NCI-H1105 treated with DMSO at 0.1 percent for 48 hours (cell line): Measurements from ENCODE around the gene HOXD4.
A peak's percentile ranks its signal among the peaks of the same experiment; 100 is the strongest.

Source experiments
- DNase-seq: peaks from one replicate; lab custom pipeline; 2025; lab: John Stamatoyannopoulos, UW

Gene HOXD4

DNA sequence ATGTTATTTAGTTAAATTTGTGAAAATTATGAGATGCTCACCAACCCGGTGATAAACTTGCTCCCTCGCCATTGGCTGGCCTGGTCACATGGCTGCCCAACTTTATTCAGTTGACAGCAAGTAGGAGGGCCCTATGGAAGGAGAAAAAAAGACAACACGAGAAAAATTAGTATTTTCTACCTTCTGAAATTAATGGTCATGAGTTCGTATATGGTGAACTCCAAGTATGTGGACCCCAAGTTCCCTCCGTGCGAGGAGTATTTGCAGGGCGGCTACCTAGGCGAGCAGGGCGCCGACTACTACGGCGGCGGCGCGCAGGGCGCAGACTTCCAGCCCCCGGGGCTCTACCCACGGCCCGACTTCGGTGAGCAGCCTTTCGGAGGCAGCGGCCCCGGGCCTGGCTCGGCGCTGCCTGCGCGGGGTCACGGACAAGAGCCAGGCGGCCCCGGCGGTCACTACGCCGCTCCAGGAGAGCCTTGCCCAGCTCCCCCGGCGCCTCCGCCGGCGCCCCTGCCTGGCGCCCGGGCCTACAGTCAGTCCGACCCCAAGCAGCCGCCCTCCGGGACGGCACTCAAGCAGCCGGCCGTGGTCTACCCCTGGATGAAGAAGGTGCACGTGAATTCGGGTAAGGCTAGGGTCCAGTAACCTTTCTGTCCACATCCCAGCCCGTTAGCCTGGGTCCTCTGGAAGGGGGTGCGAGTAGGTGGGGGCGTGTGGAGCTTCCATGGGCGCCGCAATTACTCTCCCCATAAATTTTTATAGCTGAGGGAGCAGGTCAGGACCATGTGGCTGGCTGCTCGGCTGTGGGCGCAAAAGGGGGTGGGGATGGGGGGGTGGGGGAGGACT is at the start of gene HOXD4:
Gene HOXD4, plus strand, starts transcription at position 109 of the 846 bp plus-strand sequence. Its CDS starts 84 bp downstream, at position 193.
- no peak for DNase-seq

DNA sequence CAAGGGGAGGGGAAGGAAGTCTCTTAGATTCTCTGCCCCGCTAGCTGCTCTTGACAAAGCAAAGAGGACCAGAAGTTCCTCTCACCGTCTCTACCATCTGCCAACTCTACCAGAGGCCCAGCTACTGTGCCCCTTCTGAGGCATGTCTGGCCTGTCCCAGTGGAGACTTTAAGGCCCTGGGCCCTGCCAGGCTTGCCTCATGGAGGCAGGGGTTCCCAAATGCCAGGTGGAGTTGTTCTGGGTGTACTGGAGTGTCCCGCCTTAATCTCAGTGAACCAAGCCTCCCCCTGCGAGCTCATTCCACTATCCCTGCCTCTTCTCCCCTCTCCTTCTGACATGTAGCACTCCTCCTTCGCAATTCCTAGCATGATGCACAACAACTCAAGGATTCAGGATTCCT is 49.5 kb upstream of the HOXD4 start:
- DNase-seq, result no peak

DNA sequence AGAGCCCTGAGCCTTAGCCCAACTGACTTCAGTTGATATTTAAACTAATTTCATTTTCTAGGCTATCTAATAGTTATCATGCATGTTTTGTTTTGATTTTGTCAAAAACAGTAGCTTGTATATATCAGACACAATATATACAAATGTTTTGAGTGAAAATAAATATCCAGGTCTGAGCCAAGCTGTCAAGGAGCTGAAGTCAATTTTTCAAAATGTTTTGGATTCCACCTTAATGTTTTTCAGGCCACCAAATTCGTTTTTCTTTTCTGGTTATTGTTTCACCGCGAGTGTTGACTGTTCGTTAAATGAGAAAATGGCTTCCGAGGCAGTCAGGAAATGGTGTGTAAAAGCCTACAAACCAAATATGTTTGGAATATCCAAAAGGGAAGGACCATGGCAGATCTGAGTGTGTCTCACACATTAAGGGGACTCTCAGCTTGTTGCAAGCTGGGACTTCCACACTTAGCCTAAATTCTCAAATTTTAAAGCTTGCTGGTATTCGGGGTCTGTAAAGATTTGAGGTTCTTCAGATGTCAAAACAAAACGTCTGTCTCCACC is 49.0 kb upstream of the HOXD4 start:
- DNase-seq, result no peak

DNA sequence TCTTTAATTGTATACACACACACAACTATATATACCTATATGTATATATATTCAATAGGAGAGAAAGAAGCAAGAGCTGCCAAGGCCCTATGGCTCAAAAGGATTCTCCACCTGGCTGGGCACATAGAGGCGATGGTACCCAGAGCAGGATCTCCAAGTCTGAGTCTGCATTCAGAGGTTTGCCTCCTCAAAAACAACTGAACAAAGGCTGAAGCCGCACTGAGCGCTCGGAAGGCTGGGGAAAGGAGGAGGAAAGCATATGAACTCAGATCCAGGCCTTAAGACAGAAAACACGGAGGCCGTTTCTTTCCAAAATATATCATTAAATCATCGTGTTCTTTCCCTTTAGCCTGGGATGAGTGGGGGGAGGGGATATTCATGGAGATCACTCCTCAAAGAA is 48.2 kb upstream of the HOXD4 start:
- DNase-seq, result no peak

DNA sequence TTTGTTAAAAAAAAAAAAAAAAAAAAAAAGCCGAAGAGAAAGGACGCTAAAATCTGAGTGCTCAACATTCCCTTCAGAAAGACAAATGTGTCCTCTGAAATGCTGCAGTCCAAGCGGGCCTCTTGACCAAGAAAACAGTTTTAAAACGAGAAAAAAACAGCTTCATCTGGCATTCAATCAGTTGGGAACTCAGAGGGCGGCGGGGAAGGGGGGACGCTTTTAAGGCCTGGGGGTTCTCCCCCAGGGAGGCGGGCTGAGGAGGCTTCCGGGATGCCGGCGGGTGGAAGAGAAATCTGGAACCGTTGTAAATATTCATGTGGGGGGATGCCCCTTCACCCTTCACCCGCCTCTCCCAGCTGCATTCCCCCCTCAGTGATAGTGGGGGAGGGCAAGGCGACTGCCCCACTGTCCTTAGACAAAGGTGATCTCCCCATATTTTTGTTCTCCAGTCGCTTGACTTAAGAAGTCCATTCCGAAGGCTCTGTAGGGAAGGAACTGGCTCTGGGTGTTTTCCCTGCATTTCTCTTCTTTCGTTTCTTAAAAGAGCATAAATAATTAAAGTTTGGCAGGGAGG is 47.5 kb upstream of the HOXD4 start:
- no peak for DNase-seq

DNA sequence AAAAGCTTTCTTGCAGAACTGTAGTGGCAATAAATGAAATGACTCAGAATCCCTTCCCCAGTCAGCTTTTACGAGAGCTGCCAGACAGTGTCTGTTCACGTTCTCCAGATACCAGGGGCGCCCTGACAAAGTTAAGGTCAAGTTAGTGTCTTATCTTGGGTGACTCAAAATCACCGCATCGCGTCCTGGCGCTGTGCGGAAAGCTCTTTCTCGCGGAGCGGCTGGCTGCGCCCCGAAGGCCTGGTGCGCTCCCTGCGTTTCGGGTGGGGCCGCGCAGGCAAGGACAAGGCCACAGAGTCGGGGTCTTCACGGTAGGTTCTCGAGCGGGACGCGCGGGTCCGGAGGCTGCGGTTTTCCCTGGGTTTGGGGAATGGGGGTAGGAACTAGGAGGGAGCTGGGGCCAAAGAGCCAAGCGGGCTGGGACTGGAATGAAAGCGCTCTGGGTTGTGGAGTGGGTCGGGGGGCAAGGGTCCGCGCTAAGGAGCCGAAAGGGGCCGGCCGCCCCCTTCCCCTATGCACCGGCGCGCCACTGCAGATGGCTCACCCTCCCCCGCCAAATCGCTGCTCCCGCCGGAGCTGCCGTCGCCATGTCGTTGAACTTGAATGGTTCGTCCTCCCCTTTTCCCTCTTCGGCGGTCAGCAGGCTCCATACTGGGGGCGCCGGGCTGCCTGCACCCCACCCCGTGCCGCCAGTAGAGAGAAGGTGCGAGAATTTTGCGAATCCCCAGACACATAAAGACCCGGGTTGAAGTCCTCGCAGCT is 46.9 kb upstream of the HOXD4 start:
- no peak for DNase-seq

DNA sequence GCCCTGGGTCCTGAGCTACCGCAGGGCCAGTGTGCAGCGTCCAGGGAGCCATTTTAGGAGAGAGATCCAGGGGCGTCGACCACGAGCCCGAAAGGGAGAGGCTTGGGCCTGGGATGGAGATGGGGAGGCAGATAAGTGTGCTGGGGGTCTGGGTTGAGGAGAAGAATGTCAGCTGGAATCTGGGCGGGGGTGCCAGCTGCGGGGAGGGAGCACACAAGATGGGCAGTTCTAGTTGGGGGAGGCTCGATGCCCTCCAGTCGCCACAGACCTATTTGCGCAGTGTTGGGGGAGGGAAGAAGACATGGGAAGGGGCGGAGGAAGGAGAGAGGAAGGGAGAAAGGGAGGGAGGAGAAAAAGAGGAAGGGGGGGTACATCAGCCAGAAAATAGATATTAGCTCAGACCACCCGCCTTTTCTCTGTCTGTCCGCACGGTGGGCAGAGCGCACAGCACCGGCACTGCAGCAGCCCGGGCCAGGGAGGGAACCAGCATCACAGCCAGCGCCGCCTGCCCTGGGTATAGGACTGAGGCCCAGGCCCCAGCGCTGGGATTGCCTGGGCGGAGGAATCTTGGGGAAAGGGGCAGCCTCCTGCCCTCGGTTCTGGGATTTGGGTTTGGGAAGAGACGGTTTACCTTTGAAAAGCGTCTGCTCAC is 46.1 kb upstream of the HOXD4 start:
- no peak for DNase-seq

DNA sequence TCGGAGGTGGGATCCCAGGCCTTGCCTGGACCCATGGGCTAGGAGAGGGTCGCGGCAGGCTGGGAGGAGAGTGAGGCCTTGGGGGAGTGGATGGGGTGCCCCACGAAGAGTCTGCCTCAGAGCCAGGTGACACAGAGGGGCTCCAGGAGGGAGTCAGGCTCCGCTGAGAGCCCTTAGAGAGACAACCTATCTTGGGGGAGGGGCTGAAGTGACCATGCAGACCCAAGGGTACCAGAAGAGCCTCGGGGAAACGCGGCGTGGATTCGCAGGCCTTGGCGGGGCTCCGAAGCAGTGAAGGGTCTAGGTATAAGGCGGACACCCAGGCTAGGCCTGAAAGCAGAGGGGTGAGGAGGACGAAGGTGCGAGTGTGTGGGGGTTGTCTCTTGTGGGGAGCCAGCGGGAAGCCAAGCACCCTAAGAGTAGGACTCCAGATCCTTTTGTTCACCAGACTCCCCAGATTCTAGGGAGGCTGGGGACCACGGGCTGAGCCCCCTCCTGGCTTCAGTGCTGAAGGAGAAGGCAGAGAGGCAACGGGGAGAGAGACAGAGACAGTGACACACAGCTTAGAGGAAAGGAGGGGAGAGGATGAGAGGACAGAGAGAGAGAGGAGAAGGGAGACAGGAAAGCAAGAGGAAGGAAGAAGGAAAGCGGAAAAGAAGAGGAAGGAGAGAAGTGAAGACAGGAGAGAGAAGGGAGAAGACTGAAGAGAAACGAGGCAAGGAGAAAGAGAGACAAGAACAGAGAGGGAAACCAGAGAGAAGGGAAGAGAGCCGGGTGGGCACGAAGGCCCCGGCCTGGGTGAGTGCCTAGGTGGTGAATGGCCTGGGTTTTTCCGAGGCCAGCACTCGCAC is 45.4 kb upstream of the HOXD4 start:
- DNase-seq, result no peak

DNA sequence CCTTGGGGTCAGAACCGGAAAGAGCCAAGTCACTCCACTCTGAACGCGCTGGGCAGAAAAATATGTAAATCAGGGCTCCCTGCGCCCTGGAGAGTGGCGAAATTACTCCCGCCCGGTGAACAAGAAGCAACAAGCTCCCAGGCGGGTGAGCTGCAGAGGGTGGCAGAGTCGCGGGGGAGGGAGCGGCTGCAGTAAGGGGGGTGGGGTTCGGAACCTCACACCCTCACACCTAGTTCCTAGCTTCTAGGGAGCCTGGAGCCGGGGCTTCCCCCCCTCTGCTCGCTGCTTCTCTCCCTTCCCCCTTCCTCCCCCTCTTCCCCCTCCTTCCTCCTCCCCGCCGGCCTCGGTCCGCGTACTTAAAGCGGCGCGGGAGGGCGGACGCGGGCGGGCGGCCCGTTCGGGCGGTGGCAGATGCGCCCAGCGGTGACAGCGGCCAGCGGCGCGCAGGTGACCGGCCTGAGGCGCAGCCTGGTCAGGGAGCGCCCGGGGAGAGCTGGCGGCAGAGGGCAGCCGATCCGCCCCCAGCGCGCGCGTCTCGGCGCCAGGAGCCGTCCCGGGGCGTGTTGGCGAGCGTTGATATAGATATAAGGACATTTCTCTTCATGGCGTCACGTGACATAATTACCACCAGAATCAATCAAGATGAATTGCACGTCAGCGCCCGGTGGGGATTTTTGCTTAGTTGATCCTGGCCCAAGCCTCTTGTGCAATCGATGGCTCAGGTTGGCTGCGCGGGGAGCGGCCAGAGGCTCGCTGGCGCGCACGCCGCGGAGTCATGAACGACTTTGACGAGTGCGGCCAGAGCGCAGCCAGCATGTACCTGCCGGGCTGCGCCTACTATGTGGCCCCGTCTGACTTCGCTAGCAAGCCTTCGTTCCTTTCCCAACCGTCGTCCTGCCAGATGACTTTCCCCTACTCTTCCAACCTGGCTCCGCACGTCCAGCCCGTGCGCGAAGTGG is 44.5 kb upstream of the HOXD4 start, which contains the start of gene HOXD11:
Gene HOXD11, plus strand, starts transcription at position 700 of the 959 bp plus-strand sequence. Its CDS starts 76 bp downstream, at position 776.
- DNase-seq, result peak; percentile 89

DNA sequence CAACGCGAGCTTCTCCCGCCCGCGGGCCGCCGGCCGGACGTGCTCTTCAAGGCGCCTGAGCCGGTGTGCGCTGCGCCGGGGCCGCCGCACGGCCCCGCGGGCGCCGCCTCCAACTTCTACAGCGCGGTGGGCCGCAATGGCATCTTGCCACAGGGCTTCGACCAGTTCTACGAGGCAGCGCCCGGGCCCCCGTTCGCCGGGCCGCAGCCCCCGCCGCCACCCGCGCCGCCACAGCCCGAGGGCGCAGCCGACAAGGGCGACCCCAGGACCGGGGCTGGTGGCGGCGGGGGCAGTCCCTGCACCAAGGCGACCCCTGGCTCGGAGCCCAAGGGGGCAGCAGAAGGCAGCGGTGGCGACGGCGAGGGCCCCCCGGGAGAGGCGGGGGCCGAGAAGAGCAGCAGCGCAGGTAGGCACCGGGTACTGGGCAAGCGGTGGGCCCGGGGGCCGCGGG is 43.6 kb upstream of the HOXD4 start:
- no peak for DNase-seq

DNA sequence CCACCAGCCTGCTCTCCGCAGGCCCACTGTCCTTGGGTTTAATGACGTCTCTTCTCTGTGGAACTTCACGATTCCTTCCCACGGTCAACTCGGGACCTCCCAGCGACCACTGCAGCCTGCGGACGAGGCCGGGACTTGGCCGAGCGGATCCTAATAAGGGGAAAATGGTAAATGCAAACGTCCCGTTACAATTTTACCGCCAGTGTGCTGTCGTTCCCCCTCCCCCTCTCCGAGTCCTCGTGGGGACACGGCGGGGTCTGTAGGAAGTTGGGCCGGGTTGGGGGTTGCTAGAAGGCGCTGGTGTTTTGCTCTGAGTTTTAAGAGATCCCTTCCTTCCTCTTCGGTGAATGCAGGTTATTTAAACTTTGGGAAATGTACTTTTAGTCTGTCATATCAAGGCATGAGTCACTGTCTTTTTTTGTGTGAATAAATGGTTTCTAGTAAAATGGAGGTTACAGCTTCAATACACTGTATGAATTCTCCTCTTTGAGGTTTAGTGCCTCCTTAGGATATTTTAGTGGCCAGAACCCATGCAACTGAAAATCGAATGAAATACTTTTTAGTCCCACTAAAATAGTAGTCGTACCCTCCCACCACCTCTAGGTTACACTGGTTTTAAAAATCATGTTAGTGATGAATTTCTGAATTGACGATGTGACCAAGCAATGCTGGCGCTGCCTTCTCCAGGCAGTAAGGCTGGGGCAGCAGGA is 42.0 kb upstream of the HOXD4 start:
- DNase-seq, result no peak

DNA sequence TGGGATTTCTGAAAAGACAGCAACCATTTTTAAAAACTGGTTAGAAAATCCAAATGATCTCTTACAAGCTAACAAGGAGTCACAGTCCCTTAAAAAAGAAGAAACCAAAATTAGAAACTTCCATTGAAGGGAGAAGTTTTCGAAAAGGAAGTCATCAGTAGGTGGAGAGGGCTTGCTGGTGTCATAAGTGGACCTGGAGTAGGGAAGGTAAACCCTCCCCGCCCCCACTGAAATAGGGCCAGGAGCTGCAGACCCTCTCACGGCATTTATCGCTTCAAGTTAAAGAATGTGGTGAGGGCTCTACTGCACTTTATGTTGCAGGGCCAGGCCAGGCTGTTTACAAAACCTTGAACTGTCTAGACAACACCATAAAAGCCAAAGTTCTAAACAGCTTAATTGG is 41.4 kb upstream of the HOXD4 start:
- no peak for DNase-seq

DNA sequence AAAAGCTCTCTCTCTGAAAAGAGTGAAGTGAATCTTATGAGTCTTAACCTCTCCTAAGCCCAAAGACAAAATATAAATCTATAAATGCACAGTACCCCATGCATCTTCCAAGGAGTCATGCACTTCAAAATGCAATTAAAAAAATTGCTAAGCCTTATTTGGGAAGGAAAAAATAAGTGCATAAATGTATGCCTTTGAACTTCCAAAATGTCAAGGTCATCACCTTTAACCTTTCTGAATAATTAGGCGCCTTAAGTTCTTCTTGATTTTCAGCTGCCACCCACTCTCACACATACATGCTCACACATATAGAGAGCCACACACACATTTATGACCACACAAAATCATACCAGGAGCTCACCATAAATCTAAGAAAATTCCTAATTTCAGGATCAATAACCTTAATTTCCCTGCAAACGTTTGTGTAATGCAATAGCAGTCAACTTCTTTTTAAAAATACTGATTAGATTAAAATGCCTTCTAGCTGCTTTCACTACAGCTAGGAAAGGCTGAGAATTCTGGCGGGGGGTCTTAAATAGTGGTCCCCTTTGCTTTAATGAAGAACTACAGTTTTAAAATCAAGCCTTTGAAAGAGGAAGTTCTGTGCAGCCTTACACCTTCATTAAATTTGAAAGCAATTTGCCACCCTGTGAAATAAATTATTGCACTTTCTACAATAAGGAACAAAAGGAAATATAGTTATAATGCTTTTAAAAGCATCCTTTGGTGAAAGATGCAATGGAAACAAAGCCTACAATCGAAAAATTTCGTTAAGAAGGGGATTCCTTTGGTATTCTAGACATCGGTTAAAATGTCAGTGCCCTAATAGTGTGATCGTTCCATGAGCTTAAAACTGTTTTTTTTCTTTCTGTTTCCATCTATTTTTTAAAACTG is 40.7 kb upstream of the HOXD4 start:
- DNase-seq, result no peak

DNA sequence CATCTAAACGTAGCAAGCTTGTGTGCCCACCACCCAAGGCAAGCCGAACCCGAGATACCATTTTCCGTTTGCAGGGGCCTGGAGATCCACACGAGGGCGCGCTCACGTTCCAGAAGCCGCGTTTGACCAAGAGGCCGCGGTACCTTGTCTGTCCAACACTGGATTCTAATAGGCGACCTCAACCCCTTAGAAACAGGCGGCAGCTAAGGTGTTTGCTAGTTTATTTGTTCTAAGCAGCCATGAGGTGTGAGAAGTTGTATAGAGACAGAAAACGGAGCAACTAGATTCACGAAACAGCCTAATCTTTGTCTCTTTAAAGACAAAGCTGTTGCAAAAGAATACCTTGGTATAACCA is 40.1 kb upstream of the HOXD4 start:
- peak; percentile 90 for DNase-seq

DNA sequence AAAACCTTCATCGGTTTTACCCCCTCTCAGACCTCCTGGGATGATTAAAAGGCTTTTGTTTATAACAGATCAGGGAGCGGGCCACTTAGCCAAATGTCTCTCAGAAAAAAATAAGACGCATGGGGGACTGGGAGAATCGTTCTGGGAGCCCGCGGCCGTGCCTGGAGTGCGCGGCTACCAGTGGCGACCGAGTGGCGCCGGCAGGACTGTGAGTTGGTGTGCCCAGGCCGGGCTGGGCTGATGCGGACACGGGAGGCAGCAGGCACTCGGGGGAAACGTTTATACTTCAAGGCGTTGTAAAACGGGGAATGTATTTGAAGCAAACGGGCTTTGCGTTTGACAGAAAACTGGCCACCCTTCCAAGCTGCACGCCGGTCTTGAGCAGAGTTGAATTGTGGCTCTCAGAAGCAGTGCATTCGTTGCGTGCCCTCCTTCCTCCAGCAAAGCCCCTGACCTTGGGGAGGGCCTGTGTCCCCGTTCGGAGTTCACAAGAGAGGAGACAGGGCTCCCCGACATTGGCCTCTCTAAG is 39.4 kb upstream of the HOXD4 start:
- no peak for DNase-seq

DNA sequence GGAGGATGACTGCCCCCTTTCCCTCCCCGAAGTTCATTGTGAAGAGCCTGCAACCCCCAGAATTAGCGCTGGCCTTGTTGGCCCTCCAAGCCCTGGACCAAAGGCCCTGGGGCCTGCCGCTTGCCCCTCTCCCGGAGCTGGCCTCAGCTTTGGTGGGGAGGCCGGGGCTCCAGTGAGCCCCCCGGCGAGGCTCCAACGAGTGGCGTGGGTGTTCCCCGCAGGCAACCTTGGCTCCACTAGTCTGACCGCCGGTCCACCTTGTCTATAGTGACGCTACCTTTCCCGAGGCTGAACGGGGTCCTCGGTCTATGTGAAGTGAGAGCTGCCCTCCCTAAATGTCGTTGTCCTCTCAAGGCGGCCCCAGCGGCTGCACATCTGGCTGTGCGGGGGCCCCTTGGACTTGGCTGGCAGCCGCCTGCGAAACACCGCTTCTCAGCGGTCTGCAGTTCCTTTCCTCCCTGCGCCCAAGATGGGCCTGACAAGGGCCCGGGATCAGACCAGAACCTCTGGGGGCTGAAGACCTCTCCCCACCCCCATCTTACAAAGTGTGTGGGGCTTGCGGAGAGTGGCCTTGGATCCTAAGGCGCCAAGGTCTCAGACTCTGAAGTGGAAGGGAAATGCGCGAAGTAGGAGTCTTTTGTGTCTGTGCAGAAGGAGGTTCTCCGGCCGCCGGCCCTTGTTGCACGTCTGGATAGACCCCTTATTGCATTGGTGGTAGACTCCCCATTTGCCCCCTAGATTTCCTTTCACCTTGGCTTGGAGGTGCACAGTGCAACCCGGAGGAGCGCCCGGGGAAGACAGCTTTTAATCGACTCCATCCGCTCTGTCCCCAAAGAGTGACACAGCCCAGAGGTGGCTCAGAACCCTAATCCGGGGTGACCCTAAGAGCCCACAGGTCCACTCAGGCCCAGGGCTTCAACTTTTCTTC is 38.7 kb upstream of the HOXD4 start:
- DNase-seq, result no peak
